CD14-positive monocyte (primary cell): ENCODE data around the gene MAOA. TPM values are rescaled to one million over a fixed set of nuclear protein-coding genes. Genes with fewer than 3 reads are reported as not detected.

ENCODE experiments used
- DNase-seq, 3 donors: peaks; one replicate each; pipeline ENCODE4 v3.0.0-alpha.2; 2011 to 2022
- H2AFZ ChIP-seq: 2 replicates; pipeline ENCODE4 v1.6.0; 2012; ENCODE audit warnings: mild to moderate bottlenecking, low read depth, low read length, inconsistent platforms; ENCODE audit not compliant: insufficient read depth, poor library complexity, severe bottlenecking
- H3K27ac ChIP-seq, 2 donors: 1 replicate in 1 of 2; 2 replicates in 1 of 2; pipeline ENCODE4 v1.5.1; 2012 to 2013; ENCODE audit warnings: low read length in 2 of 2, control low read depth in 1 of 2, inconsistent platforms in 1 of 2, low read depth in 1 of 2, mild to moderate bottlenecking in 1 of 2
- H3K27me3 ChIP-seq, 2 donors: one replicate each; pipeline versions ENCODE4 v1.6.0 to v1.6.1; 2011 to 2013; ENCODE audit warnings: low read length in 2 of 2; ENCODE audit not compliant: control insufficient read depth in 2 of 2, insufficient read depth in 2 of 2
- H3K36me3 ChIP-seq, 2 donors: replicated peaks in 1 of 2; 1 replicate in 1 of 2; 2 replicates in 1 of 2; pipeline versions ENCODE4 v1.5.1 to v1.6.1; 2012 to 2013; ENCODE audit warnings: low read length in 2 of 2, control low read depth in 1 of 2, inconsistent platforms in 1 of 2, mild to moderate bottlenecking in 1 of 2; ENCODE audit not compliant: insufficient read depth in 2 of 2, control insufficient read depth in 1 of 2
- H3K4me1 ChIP-seq, 2 donors: 1 replicate in 1 of 2; 2 replicates in 1 of 2; pipeline versions ENCODE4 v1.5.1 to v1.6.1; 2012 to 2013; ENCODE audit warnings: low read length in 2 of 2, control low read depth in 1 of 2, inconsistent platforms in 1 of 2, mild to moderate bottlenecking in 1 of 2, moderate library complexity in 1 of 2; ENCODE audit not compliant: insufficient read depth in 2 of 2, control insufficient read depth in 1 of 2
- H3K4me2 ChIP-seq: replicated peaks from 2 replicates; pipeline ENCODE3; 2012; ENCODE audit warnings: low read length, moderate library complexity, mild to moderate bottlenecking; ENCODE audit not compliant: poor library complexity, severe bottlenecking; ENCODE audit errors: extremely low read depth
- H3K4me3 ChIP-seq, 3 experiments: fragments of 200-600 bp in 1 of 3; sonication (generic) in 1 of 3; replicated peaks in 1 of 3; 1 replicate in 2 of 3; 2 replicates in 1 of 3; pipeline ENCODE4 v1.5.1; 2011 to 2013; ENCODE audit warnings: low read length in 3 of 3, mild to moderate bottlenecking in 3 of 3, control low read depth in 2 of 3, low read depth in 2 of 3, inconsistent platforms in 1 of 3, moderate library complexity in 1 of 3
- H3K79me2 ChIP-seq: 2 replicates; pipeline ENCODE4 v1.6.0; 2012; ENCODE audit warnings: mild to moderate bottlenecking, control low read depth, inconsistent platforms, low read length, moderate library complexity; ENCODE audit not compliant: insufficient read depth
- H3K9ac ChIP-seq: 2 replicates; pipeline ENCODE4 v1.6.0; 2017; ENCODE audit warnings: low read length, mild to moderate bottlenecking; ENCODE audit not compliant: insufficient read depth, poor library complexity, severe bottlenecking
- H3K9me3 ChIP-seq, 2 donors: replicated peaks in 1 of 2; 1 replicate in 1 of 2; 2 replicates in 1 of 2; pipeline versions ENCODE4 v1.5.1 to v1.6.1; 2012 to 2013; ENCODE audit warnings: low read length in 2 of 2, control low read depth in 1 of 2; ENCODE audit not compliant: control insufficient read depth in 1 of 2, insufficient read depth in 1 of 2
- H4K20me1 ChIP-seq: 2 replicates; pipeline ENCODE4 v1.6.0; 2012; ENCODE audit warnings: mild to moderate bottlenecking, low read length, control low read depth, moderate library complexity; ENCODE audit not compliant: insufficient read depth
- H3K27ac Mint-ChIP-seq, 7 donors: one replicate each; pipeline ENCODE4 v1.8.0; 2020; ENCODE audit warnings: mild to moderate bottlenecking in 7 of 7, mixed read lengths in 7 of 7, moderate library complexity in 6 of 7, inconsistent platforms in 2 of 7
- H3K27me3 Mint-ChIP-seq, 3 donors: one replicate each; pipeline ENCODE4 v1.8.0; 2021 to 2022; ENCODE audit warnings: low read depth in 3 of 3, mild to moderate bottlenecking in 3 of 3, mixed read lengths in 3 of 3, moderate library complexity in 3 of 3, inconsistent platforms in 1 of 3
- H3K36me3 Mint-ChIP-seq, 2 donors: one replicate each; pipeline ENCODE4 v1.8.0; 2020; ENCODE audit warnings: mixed read lengths in 2 of 2, inconsistent platforms in 1 of 2, mild to moderate bottlenecking in 1 of 2
- H3K4me1 Mint-ChIP-seq: one replicate; pipeline ENCODE4 v1.8.0; 2020; ENCODE audit warnings: mild to moderate bottlenecking, mixed read lengths
- H3K4me3 Mint-ChIP-seq, 2 donors: one replicate each; pipeline ENCODE4 v1.8.0; 2020; ENCODE audit warnings: mild to moderate bottlenecking in 2 of 2, mixed read lengths in 2 of 2, moderate library complexity in 1 of 2
- H3K9me3 Mint-ChIP-seq, 7 donors: one replicate each; pipeline ENCODE4 v1.8.0; 2020 to 2022; ENCODE audit warnings: mixed read lengths in 7 of 7, mild to moderate bottlenecking in 6 of 7, moderate library complexity in 6 of 7, inconsistent platforms in 2 of 7
- CTCF ChIP-seq: fragments of 200-600 bp; IDR thresholded peaks from one replicate; pipeline ENCODE4 v1.8.0; 2022; ENCODE audit warnings: antibody characterized with exemption, mild to moderate bottlenecking
- WGBS: methylation state at CpG from one replicate; pipeline ENCODE4 v1.1.5; 2013; ENCODE audit warnings: missing lambda C conversion rate; ENCODE audit not compliant: insufficient coverage; 5-methylcytosine and 5-hydroxymethylcytosine counted together
- intact Hi-C, 2 donors: fragments of 100-400 bp; cut with micrococcal nuclease; formaldehyde crosslinking; loops; one replicate each; pipeline versions ENCODE4 v1.15.0 to v1.15.1; 2023
- polyA plus RNA-seq, 3 donors: library from polyadenylated mRNA; depleted of rRNA in 1 of 3; unstranded in 2 of 3; stranded (reverse) in 1 of 3; fragments of 300-500 nt in 2 of 3; fragments of >200 nt in 1 of 3; fragmentation: Illumina TruSeq in 2 of 3; gene quantifications; 1 replicate in 2 of 3; 2 replicates in 1 of 3; pipeline ENCODE4 v1.2.3, GENCODE V29; 2012 to 2021

The MAOA gene
- polyA plus RNA-seq, 3 donors = 0.11 to 0.56 (median 0.15) TPM

DNA sequence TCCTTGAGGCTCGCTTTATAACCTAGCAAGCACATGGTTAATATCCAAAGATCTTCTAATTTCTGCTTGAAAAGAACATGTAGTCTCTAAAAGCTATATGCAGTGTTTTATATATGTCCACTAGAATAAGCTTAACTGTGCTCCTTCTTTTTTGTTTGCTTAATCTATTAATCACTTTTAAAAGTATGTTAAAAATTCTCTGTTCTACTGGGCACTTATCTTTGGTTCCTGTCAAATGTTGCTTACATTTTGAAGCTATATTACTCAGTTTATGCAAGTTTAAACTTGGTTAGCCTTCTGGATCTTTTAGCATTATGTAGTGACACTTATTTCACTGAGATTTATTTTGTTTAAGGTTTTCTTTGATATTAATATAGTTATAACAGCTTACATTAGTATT lies 32.5 kb downstream of the MAOA start:
- Mint-ChIP-seq H3K9me3 (no peaks in the 10 kb centered on the region), H3K27ac (no peak overlapping the region), H3K4me1 (peaks cover 6% of the 10 kb centered on the region), H3K4me3 (no peak overlapping the region), H3K36me3 (no peaks in the 10 kb centered on the region), H3K27me3 (peaks cover 1 to 13% (median 2%) of the 10 kb centered on the region in 3 donors)
- WGBS = no CpG with 5 or more reads among the region's 1 CpG
- no peak overlapping the region for H3K27ac ChIP-seq
- H4K20me1 ChIP-seq = no peaks in the 10 kb centered on the region
- intact Hi-C loops = no loop called here
- H3K36me3 ChIP-seq = no peaks in the 10 kb centered on the region
- H2AFZ ChIP-seq = no peak overlapping the region
- no peak overlapping the region for H3K4me3 ChIP-seq
- no peak overlapping the region for H3K4me2 ChIP-seq
- H3K27me3 ChIP-seq = peaks cover 0 to 2% of the 10 kb centered on the region in 2 donors
- no peak for DNase-seq
- no peaks in the 10 kb centered on the region for H3K9me3 ChIP-seq
- no peak overlapping the region for H3K9ac ChIP-seq
- no peaks in the 10 kb centered on the region for H3K79me2 ChIP-seq
- H3K4me1 ChIP-seq = peaks cover 0 to 1% of the 10 kb centered on the region in 2 donors
- TF ChIP-seq CTCF = no peak

DNA sequence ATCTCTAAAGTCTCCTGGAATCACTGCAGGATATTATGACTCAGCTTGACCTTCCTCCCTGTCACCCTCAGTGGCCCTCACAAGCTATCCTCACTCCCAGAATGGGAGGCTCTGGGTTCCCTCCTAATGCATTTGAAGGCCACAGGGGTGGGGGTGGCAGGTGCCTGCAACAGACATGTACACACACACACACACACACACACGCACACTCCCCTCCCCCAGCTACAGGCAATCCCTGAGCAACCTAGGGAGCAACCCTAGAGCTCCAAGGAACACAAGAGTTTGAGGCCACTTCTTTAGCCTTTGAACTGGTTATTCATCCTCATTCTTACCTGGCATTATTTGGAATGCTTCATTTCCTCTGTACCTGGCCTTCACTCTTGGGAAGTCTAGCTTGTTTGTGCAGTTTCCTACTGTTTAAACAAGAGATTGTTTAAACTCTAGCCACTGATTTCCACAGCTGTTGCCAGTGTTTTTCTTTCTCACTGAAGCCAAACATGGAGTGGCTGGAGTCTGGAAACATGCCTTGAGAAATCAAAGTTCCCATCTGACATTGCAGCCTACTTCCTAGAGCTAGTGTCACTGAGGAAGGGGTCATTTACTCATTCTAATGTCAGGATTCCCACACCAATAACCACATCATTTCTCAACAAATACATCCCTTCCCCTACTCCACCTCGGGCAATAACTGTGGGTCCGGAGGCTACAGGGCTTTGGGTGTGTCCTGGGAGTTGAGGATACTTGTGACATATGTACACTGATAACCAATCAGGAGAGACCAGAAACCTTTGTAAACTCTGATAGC lies 37.7 kb downstream of the MAOA start:
- no peak overlapping the region for H3K4me3 Mint-ChIP-seq
- Histone ChIP-seq H3K27me3 (no peaks in the 10 kb centered on the region), H4K20me1 (no peaks in the 10 kb centered on the region), H3K9me3 (no peaks in the 10 kb centered on the region), H3K9ac (no peak overlapping the region), H2AFZ (no peak overlapping the region), H3K27ac (no peak overlapping the region), H3K36me3 (no peaks in the 10 kb centered on the region), H3K4me3 (no peak overlapping the region), H3K4me1 (peaks cover 0 to 8% of the 10 kb centered on the region in 2 donors), H3K4me2 (no peak overlapping the region), H3K79me2 (no peaks in the 10 kb centered on the region)
- WGBS = no CpG with 5 or more reads among the region's 3 CpGs
- H3K27ac Mint-ChIP-seq = no peak overlapping the region
- peaks cover 0 to 5% (median 2%) of the 10 kb centered on the region in 7 donors for H3K9me3 Mint-ChIP-seq
- H3K36me3 Mint-ChIP-seq = no peaks in the 10 kb centered on the region
- TF ChIP-seq CTCF = no peak
- intact Hi-C loops = no loop called here
- peaks cover 8% of the 10 kb centered on the region for H3K4me1 Mint-ChIP-seq
- H3K27me3 Mint-ChIP-seq = peaks cover 1 to 8% (median 2%) of the 10 kb centered on the region in 3 donors
- DNase-seq = peak in 1 of 3 donors; percentile 7
